Ammon's horn (tissue), 1 donor: ENCODE results near the gene OIT3.

Experiments used
- DNase-seq: peaks from one replicate; pipeline ENCODE4 v3.0.0-alpha.2; 2016; ENCODE audit warnings: low spot score

OIT3 gene

DNA sequence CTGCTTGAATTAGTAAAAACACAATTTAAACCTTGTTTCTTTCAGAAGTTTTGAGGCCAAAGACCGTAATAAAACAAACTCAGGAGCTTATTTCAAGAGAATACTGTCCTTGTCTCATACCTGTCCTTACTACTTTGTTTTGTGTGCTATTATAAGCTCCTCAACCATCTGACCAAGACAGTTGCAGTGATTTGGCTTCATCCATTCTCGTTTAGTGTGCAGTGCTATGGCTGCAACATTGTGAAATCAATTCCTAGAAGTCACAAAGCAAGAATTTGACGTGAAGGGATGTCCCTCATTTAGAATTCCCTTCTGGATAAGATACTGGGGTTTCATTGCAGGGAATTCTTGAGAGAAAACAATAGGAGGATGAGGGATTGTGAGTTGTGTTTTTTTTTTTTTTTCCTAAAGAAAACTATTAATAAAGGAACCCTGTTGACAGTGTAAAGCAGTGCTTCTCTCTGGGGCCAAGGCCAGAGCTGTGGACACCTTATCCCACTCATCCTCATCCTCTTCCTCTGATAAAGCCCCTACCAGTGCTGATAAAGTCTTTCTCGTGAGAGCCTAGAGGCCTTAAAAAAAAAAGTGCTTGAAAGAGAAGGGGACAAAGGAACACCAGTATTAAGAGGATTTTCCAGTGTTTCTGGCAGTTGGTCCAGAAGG, at the start of gene OIT3:
Gene OIT3 (plus strand): TSS at position 604 of the 663 bp plus-strand sequence. CDS start 60 bp downstream, outside the sequence.
- DNase-seq = no peak

- no peak for DNase-seq
Measured at GRCh38 chr10:72846238-72846637, 47.3 kb upstream of the OIT3 start.

DNA sequence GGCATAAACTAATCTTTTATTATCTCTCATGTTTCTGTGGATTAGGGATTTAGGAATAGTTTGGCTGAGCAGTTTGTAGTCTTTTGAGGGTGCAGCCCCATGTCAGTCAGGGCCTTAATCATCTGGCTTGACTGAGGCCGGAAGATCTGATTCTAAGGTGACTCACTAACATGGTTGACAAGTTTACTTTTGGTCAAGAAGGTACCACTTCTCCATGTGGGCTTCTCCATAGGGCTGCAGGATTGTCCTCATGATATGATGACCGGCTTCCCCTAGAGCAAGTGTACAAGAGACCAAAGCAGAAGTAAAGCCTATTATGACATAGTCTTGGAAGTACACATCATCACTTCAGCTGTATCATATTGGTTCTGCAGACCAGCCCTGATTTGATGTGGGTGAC, 45.9 kb upstream of the OIT3 start:
- DNase-seq = no peak

DNA sequence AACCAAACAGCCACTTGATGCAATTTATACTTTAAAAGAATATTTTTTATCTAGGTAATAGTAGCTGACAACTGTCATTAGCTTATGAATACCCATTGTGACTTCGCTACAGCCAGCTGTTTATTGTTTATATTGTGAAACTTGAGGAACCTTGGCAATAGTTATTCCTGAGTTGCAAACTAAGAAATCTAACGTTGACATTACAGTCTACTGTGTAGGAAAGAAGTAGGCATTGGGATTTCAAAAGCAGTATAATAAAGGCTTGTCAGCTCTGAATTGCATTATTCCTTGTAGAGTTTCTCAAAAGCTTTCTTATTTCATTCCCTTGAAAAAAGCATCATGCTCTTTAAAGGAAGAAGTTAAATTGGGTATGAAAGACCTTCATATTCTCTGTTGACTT, 42.7 kb upstream of the OIT3 start:
- no peak for DNase-seq

GRCh38 chr10:72851509-72851908, 42.0 kb upstream of the OIT3 start:
- DNase-seq = no peak

DNA sequence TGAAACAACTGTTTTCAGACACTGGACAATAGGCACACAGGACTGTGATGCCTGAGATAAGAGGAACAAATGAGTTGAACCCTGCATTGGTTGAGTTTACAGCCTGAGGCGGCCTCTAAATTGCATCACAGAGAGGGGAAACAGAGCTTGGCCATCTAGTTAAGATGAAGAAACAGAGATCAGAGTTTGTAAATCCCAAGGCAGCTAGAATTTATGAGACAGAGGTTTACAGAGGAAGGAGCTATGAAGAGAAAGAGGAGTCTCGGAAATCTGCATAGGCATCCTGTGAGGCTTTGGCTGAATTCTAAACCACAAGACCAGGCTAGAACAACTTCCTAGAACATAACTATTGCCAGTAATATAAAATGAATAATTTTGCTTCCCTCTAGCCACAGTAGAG, 41.0 kb upstream of the OIT3 start:
- no peak for DNase-seq

GRCh38 chr10:72855129-72855528, 38.4 kb upstream of the OIT3 start:
- DNase-seq = no peak

- no peak for DNase-seq
Measured at GRCh38 chr10:72855790-72856189, 37.7 kb upstream of the OIT3 start.

- DNase-seq = no peak
Measured at GRCh38 chr10:72858067-72858466, 35.5 kb upstream of the OIT3 start.

DNA sequence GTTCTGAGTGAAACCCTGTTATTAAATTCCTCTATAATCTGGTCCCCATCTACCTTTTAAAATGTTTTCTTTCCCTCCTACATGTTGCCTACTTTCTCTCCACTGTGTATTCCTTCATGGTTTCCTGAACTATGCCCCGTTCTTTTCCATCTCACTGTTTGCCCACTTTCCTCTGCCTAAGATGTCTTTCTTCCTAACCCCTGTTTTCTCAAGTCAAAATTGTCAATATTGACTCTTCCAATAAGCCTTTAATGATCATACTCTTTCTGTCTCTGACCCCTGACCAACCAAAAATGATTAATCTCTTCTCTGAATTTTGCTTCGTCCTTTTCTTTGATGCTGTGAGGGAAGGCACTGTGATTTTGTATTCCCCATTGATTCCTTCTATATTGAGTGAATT, 30.6 kb upstream of the OIT3 start:
- DNase-seq = no peak

- DNase-seq = peak; percentile 25
Measured at GRCh38 chr10:72875250-72876055, 18.1 kb upstream of the OIT3 start.

GRCh38 chr10:72879245-72879644, 14.3 kb upstream of the OIT3 start:
- DNase-seq = no peak

DNA sequence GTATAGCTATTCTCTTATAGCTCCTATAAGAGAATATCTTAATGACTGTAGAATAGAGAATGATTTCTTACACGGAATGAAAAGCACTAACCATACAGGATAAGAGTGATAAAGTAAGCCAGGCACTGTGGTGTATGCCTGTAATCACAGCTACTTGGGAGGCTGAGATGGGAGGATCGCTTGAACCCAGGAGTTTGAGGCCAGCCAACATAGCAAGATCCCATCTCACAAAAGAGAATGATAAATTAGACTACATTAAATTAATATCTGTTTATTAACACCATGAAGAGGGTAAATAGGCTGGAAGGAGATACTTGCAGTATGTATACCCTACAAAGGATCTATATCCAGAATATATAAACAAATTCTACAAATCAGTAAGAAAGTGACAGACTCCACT, 12.2 kb upstream of the OIT3 start:
- no peak for DNase-seq

DNA sequence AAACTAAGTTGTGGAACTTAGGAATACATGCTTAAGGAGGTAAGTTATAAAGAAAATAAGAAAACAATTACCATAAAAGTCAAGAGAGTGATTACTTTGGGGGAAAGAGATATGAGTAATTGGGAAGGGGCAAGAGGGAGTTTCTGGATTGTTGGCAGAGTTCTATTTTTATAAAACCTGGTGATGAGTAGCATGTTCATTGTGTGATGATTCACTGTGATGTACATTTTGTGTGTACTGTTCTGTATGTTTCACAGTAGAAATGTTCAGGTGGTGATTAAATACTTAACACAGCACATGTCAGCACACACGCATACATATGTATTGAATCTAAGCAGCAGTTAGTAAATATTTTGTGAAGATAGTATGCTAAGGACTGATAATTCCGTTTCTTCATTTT, 9.7 kb upstream of the OIT3 start:
- DNase-seq = no peak

- no peak for DNase-seq
Measured at GRCh38 chr10:72885953-72886352, 7.6 kb upstream of the OIT3 start.

DNA sequence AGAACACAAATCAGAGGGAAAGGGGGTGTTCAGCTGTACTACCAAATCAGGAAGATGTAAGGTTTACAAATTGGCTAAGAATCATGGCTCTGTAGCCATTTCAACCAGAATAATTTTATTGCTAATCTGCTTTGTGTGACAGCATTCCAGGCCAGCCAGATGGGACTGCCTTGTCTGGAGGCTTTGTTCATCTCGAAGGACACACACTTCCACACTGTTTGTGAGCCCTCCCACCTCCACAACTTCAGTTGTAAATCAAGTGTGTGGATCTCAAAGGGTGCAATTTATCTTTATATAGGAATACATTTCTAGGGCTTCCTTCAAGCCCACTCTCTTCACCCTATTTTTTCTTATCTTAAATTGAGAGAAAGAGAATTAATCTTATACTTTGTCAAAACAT, 6.9 kb upstream of the OIT3 start:
- peak; percentile 33 for DNase-seq

GRCh38 chr10:72887043-72887442, 6.5 kb upstream of the OIT3 start:
- peak; percentile 20 for DNase-seq

DNA sequence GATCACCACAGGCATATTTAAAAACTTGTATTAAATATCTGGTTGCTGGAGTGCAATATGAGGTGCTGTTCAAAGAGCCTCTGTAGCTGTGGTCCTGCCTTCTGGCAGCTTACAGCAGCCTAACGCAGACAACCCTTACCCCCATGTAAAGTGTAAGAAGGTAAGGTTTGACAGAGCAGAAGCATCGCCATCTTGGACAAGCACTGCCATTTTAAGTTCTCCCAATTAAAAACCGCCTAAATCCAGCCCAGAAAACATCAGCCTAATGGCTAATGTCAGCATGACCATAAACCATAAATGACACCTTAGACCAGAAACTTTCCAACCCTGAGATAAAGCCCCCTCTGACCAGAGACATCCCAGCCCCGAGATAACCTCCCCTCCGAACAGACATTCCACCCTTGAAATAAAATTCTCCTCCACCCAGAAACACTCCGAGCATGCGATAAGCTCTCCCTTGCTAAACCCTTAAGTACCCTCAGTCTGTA, 5.3 kb upstream of the OIT3 start:
- no peak for DNase-seq

- peak; percentile 13 for DNase-seq
Measured at GRCh38 chr10:72889391-72889831, 4.1 kb upstream of the OIT3 start.

DNA sequence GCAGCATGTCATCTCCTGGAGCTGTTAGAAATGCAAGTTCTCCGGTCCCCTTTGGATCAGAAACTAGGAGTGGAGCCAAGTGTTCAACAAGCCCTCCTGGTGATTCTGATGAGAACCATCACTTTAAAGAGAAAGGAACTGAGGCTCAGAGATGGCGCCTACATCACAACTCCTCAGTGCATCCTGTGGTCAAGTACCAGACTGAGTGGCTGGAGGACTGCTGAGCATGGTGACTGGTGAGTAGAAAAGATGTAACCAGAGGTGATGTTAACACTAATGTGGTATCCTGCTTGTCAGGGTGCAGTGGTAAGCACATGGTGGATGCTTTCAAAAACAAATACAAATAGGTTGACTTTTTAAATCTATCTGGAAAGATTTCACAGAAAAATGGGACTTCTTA, 3.5 kb upstream of the OIT3 start:
- no peak for DNase-seq

GRCh38 chr10:72895236-72895850, 1.8 kb downstream of the OIT3 start:
- DNase-seq = no peak

DNA sequence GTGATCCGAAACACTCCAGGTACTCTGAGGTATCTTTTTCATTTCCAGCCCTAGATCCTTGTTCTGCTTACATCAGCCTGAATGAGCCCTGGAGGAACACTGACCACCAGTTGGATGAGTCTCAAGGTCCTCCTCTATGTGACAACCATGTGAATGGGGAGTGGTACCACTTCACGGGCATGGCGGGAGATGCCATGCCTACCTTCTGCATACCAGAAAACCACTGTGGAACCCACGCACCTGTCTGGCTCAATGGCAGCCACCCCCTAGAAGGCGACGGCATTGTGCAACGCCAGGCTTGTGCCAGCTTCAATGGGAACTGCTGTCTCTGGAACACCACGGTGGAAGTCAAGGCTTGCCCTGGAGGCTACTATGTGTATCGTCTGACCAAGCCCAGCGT, 5.1 kb downstream of the OIT3 start:
- no peak for DNase-seq

GRCh38 chr10:72899545-72899944, 6.0 kb downstream of the OIT3 start:
- no peak for DNase-seq
